AG04449 (cell line): Measurements from ENCODE around the gene COMMD3.
A peak's percentile ranks its signal among the peaks of the same experiment; 100 is the strongest.

ENCODE experiments used
- CTCF ChIA-PET: fragments of 350-600 bp; formaldehyde crosslinking; extraction: SDS; loops from one replicate; lab custom pipeline; 2021; ENCODE audit warnings: antibody characterized with exemption; lab: Yijun Ruan, JAX
- POLR2A ChIA-PET: fragments of 400-600, 350-600 bp; formaldehyde crosslinking; extraction: SDS; loops from one replicate; lab custom pipeline; 2020; ENCODE audit warnings: antibody characterized with exemption, inconsistent platforms; lab: Yijun Ruan, JAX
- DNase-seq: peaks from one replicate; pipeline ENCODE4 v3.0.0-alpha.2; 2010; ENCODE audit warnings: low read depth, low spot score
- H3K4me3 ChIP-seq: 2 replicates; pipeline ENCODE4 v1.5.1; 2011; ENCODE audit warnings: low read depth, mild to moderate bottlenecking, control low read depth, low read length
- TF ChIP-seq, protein P1 (sequence below): IDR thresholded peaks from one replicate; pipeline ENCODE4 v1.5.1; 2011; ENCODE audit warnings: mild to moderate bottlenecking, moderate library complexity, low read length, control low read depth, inconsistent platforms; ENCODE audit not compliant: insufficient read depth; ENCODE audit errors: missing control alignments

The COMMD3 gene

DNA sequence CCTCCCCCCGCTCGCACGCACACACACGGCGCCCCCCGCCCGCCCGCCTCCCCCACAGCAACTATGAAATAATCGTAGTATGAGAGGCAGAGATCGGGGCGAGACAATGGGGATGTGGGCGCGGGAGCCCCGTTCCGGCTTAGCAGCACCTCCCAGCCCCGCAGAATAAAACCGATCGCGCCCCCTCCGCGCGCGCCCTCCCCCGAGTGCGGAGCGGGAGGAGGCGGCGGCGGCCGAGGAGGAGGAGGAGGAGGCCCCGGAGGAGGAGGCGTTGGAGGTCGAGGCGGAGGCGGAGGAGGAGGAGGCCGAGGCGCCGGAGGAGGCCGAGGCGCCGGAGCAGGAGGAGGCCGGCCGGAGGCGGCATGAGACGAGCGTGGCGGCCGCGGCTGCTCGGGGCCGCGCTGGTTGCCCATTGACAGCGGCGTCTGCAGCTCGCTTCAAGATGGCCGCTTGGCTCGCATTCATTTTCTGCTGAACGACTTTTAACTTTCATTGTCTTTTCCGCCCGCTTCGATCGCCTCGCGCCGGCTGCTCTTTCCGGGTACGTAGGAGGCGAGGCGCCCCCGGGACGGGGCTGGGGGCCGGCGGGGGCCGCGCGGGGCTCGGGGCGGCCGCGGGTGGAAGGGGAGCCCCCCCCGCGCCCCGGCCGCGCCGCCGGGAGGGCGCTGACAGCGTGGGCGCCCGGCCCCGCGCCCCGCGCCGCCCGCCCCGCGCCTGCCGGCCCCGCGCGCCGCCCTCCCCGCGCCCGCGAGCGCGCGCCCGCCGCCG, 5.2 kb downstream of the COMMD3 start:
- DNase-seq = no peak
- ChIA-PET CTCF (interaction anchor here (1.4 kb wide), 1 partner anchor 229 kb away, joined by 3 read pairs; no protein-coding TSS in a partner anchor), POLR2A (interaction anchor here (2.0 kb wide), 1 partner anchor 19 kb away, joined by 9 read pairs; no protein-coding TSS in a partner anchor)
- H3K4me3 ChIP-seq = peak overlapping the region; percentile 66
- TF ChIP-seq, protein P1, sequence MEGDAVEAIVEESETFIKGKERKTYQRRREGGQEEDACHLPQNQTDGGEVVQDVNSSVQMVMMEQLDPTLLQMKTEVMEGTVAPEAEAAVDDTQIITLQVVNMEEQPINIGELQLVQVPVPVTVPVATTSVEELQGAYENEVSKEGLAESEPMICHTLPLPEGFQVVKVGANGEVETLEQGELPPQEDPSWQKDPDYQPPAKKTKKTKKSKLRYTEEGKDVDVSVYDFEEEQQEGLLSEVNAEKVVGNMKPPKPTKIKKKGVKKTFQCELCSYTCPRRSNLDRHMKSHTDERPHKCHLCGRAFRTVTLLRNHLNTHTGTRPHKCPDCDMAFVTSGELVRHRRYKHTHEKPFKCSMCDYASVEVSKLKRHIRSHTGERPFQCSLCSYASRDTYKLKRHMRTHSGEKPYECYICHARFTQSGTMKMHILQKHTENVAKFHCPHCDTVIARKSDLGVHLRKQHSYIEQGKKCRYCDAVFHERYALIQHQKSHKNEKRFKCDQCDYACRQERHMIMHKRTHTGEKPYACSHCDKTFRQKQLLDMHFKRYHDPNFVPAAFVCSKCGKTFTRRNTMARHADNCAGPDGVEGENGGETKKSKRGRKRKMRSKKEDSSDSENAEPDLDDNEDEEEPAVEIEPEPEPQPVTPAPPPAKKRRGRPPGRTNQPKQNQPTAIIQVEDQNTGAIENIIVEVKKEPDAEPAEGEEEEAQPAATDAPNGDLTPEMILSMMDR = no peak

DNA sequence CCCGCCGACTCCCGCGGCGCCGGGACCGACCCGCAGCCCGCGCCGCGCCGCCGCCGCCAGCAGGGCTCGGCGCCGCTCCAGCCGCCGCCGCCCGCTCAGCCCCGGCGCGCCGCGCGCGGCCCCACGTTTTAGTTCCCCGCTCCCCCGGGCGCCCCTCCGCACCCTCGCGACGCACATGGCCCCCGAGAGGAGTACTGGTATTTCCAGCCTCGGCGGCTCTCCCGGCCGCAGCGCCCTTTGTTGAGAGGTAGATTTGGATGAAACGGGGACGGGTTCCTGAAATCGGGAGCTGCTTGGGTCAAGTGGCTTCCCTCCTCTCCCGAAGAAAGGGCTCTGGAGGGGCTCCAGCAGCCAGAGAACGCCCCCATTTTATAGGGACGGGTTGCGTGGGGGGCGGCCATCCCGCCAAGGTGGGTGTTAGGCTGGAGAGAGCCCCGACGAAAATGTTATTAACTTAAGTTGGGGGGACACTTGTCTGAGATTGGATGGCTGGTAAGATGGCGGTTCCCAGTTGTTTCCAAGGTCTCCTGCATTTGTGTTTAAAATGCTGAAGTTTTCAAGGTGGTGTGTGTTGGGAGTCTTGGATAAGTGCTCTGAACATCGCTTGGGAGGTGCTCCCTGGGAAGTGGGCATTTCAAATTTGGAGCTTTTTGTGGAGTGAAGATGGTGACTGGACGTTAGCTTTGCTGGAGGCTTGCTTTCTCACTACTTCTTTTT, 5.9 kb downstream of the COMMD3 start:
- CTCF ChIA-PET = interaction anchor here (0.6 to 1.5 kb wide), 3 partner anchors 17 to 1511 kb away, joined by 3 read pairs; no protein-coding TSS in a partner anchor

DNA sequence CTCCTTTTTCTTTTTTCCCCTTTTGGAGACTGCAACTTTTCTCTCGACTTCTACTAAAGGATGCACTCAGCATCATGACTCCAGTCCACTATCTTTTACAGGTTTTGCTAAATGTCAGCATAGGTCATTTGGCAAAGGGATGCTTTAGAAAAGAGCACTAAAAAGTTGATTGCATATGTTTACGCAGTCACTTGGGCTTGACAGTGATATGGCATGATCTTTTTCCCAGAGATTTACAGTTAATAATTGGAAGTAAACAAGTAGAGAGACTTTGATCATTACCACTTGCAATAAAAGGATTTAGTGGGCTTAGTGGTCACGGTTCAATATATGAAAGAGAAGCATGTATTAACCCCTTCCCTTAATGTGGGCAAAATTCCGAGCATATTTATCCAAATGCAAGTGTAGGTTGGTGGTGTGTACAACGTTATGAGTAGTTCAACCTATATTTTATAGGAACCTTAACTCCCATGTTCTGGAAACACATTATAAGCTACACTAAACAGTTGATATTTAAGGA, 6.5 kb downstream of the COMMD3 start:
- H3K4me3 ChIP-seq = peak overlapping the region; percentile 61
- TF ChIP-seq, protein P1 = no peak
- POLR2A ChIA-PET = interaction anchor here (2.0 kb wide), 1 partner anchor 17 kb away, joined by 9 read pairs; no protein-coding TSS in a partner anchor
- CTCF ChIA-PET = interaction anchor here (0.6 to 1.5 kb wide), 4 partner anchors 12 to 1511 kb away, joined by 3 read pairs; no protein-coding TSS in a partner anchor
- no peak for DNase-seq

More for the DNA sequence above, 5.9 kb downstream of the COMMD3 start:
- H3K4me3 ChIP-seq = peak overlapping the region; percentile 61
- POLR2A ChIA-PET = interaction anchor here (2.0 kb wide), 1 partner anchor 18 kb away, joined by 9 read pairs; no protein-coding TSS in a partner anchor
- no peak for DNase-seq
- TF ChIP-seq, protein P1 = no peak

DNA sequence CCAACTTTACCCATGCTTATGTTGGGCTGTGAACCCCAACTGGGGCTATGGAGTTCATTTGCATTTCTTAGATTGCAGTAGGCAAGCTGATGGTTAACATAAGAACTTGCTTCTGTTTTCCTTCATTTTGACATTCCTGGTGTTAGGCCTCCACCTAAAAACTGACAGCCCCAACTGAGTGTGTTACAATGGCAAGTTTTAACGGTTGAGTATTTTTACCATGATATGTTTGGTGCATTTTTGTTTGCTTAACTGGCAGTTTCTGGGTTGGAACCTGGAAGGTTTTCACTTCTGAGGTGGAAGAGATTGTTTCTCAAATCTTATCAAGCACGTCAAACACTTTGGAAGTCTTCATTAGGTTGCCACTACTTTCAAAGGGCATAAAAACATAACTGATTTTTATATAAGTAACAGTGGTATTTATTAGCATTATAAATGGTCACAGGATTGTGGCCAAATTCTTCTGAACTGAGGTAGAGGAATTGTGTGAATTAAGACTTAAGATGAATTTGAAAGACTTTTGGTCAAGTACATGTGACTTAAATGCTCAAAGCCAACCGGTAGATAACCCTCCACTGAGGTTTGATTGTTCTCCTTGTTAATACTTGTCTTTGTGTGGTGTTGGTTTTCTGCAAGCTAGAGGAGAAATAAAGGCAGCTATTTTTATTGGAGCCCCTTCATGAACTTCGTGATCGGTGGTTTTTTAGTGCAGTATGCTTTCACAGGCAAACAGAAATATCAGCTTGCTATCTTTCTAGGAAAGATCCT, 7.5 kb downstream of the COMMD3 start:
- POLR2A ChIA-PET = no interaction called here
- no peak for DNase-seq
- H3K4me3 ChIP-seq = no peak overlapping the region
- TF ChIP-seq, protein P1 = no peak
- CTCF ChIA-PET = interaction anchor here (0.6 to 1.7 kb wide), 4 partner anchors 11 to 330 kb away, joined by 3 to 4 read pairs (median 3); no protein-coding TSS in a partner anchor

DNA sequence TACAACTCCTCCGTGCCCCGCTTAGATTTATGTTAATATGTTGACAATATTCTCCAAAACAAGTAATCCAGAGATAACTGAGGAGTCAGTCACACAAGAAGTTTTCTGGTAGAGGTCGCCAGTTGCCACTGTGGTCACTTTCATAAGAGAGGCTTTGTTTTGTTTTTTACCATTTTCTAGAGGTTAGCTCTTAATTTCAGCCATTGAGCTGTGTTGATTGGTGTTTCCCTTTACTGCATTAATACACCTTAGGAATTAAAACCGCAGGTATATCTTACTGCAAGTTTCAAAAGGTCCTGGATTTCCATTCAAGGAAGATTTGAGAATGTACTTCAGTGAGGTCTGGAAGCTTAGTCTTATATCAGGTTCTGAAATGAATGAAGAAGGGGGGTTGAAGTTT, 8.2 kb downstream of the COMMD3 start:
- no peak overlapping the region for H3K4me3 ChIP-seq
- POLR2A ChIA-PET = no interaction called here
- no peak for DNase-seq
- TF ChIP-seq, protein P1 = no peak
- CTCF ChIA-PET = interaction anchor here (1.7 kb wide), 1 partner anchor 14 kb away, joined by 4 read pairs; no protein-coding TSS in a partner anchor
